HepG2 (cell line): ENCODE results near the gene RCC2. TPM values are rescaled to one million over a fixed set of nuclear protein-coding genes. Genes with fewer than 3 reads are reported as not detected.

Source experiments
- ATAC-seq: fragments of 200-7000 bp; cut with Tn5 transposase; 3 replicates; pipeline ENCODE4 v1.9.1; 2020; ENCODE audit warnings: mild to moderate bottlenecking, moderate library complexity
- BruUV-seq: library from RNA; stranded (reverse); fragments of 400-500 nt; replicated peaks from 2 replicates; lab custom pipeline; 2021; lab: Mats Ljungman, UMichigan
- CTCF ChIA-PET: fragments of 300-600 bp; formaldehyde crosslinking; extraction: SDS; loops from one replicate; lab custom pipeline; 2021; ENCODE audit warnings: low total read pairs, inconsistent platforms, low intra/inter-chr PET ratio; lab: Yijun Ruan, JAX
- POLR2A ChIA-PET: fragments of 350-600 bp; sonication (Branson Sonifier 250); formaldehyde crosslinking; loops from one replicate; lab custom pipeline; 2020; ENCODE audit warnings: antibody characterized with exemption, inconsistent platforms; lab: Yijun Ruan, JAX
- DNase-seq: peaks from one replicate; pipeline ENCODE4 v3.0.0-alpha.2; 2015; ENCODE audit warnings: low spot score
- FAIRE-seq: peaks from 3 replicates; lab custom pipeline; 2011; peaks lifted over from hg19 to GRCh38; lab: Jason Lieb, UNC
- H2AFZ ChIP-seq: one replicate; pipeline ENCODE4 v1.6.1; 2011; ENCODE audit warnings: low read length, inconsistent platforms
- H3K27ac ChIP-seq: fragments of 300-600 bp; 3 replicates; pipeline ENCODE4 v1.8.0; 2011; ENCODE audit warnings: mixed run types, mild to moderate bottlenecking, mixed read lengths, low read length, inconsistent platforms; ENCODE audit not compliant: insufficient read depth; ENCODE audit errors: extremely low read length
- H3K27me3 ChIP-seq, 2 experiments: fragments of 200-600 bp in 1 of 2; 2 replicates in 1 of 2; 3 replicates in 1 of 2; pipeline versions ENCODE4 v1.6.0 to v1.8.0; 2011; ENCODE audit warnings: low read length in 2 of 2, mild to moderate bottlenecking in 2 of 2, moderate library complexity in 2 of 2, inconsistent platforms in 1 of 2; ENCODE audit not compliant: insufficient read depth in 2 of 2, control insufficient read depth in 1 of 2
- H3K36me3 ChIP-seq, 2 experiments: fragments of 200-600 bp in 1 of 2; replicated peaks in 1 of 2; 2 replicates in 1 of 2; 3 replicates in 1 of 2; pipeline versions ENCODE4 v1.5.1 to v1.8.0; 2011; ENCODE audit warnings: low read length in 2 of 2, inconsistent platforms in 1 of 2; ENCODE audit not compliant: insufficient read depth in 2 of 2, control insufficient read depth in 1 of 2
- H3K4me1 ChIP-seq: 2 replicates; pipeline ENCODE4 v1.5.1; 2012; ENCODE audit warnings: low read length, inconsistent platforms; ENCODE audit not compliant: insufficient read depth
- H3K4me2 ChIP-seq: 2 replicates; pipeline ENCODE4 v1.6.0; 2011; ENCODE audit warnings: low read depth, low read length, inconsistent platforms
- H3K4me3 ChIP-seq, 3 experiments: fragments of 200-600 bp in 1 of 3; sonication (generic), shearing (Covaris generic) in 1 of 3; replicated peaks in 1 of 3; 2 replicates each; pipeline ENCODE4 v1.5.1; 2011 to 2016; ENCODE audit warnings: low read length in 3 of 3, inconsistent platforms in 2 of 3, low read depth in 2 of 3, mild to moderate bottlenecking in 2 of 3, control low read depth in 1 of 3, mixed read lengths in 1 of 3; ENCODE audit not compliant: insufficient read depth in 1 of 3
- H3K79me2 ChIP-seq: one replicate; pipeline ENCODE4 v1.6.1; 2011; ENCODE audit warnings: low read length, inconsistent platforms; ENCODE audit not compliant: insufficient read depth
- H3K9ac ChIP-seq: 2 replicates; pipeline ENCODE4 v1.6.0; 2011; ENCODE audit warnings: mild to moderate bottlenecking, low read depth, low read length, inconsistent platforms; ENCODE audit not compliant: insufficient read depth
- H3K9me3 ChIP-seq: 2 replicates; pipeline ENCODE4 v1.5.1; 2012; ENCODE audit warnings: mild to moderate bottlenecking, low read length
- H4K20me1 ChIP-seq: 2 replicates; pipeline ENCODE4 v1.6.0; 2011; ENCODE audit warnings: inconsistent platforms, mild to moderate bottlenecking, low read length, moderate library complexity; ENCODE audit not compliant: insufficient read depth
- CBFB ChIP-seq: sonication (generic); formaldehyde crosslinking; IDR thresholded peaks from 2 replicates; pipeline ENCODE4 v1.4.0; 2020; ENCODE audit warnings: missing genetic modification reagents
- HNF1A ChIP-seq, 2 experiments: sonication (generic) in 1 of 2; formaldehyde crosslinking in 1 of 2; IDR thresholded peaks; 2 replicates each; pipeline versions ENCODE4 v1.4.0 to v1.6.1; 2016 to 2020; ENCODE audit warnings: borderline replicate concordance in 1 of 2, low read depth in 1 of 2, mild to moderate bottlenecking in 1 of 2, missing genetic modification reagents in 1 of 2
- MTF1 ChIP-seq: sonication (generic); formaldehyde crosslinking; IDR thresholded peaks from 2 replicates; pipeline ENCODE4 v1.5.0; 2020; ENCODE audit warnings: missing genetic modification reagents
- ZBTB3 ChIP-seq: sonication (generic); formaldehyde crosslinking; IDR thresholded peaks from 2 replicates; pipeline ENCODE4 v1.4.0; 2020; ENCODE audit warnings: low read depth, mild to moderate bottlenecking, moderate library complexity, missing genetic modification reagents, borderline replicate concordance
- ZBTB40 ChIP-seq, 2 experiments: fragments of 450-650 bp in 1 of 2; sonication (generic) in 1 of 2; formaldehyde crosslinking in 1 of 2; IDR thresholded peaks; 2 replicates each; pipeline versions ENCODE4 v1.6.1 to v1.8.0; 2016 to 2022; ENCODE audit warnings: antibody characterized with exemption in 1 of 2, mild to moderate bottlenecking in 1 of 2, missing genetic modification reagents in 1 of 2
- ZMAT5 ChIP-seq: sonication (generic); formaldehyde crosslinking; IDR thresholded peaks from 2 replicates; pipeline ENCODE4 v1.5.0; 2020; ENCODE audit warnings: mild to moderate bottlenecking, low read depth, missing genetic modification reagents, borderline replicate concordance
- ZNF792 ChIP-seq: IDR thresholded peaks from 2 replicates; pipeline ENCODE4 v1.6.1; 2016
- WGBS: methylation state at CpG from one replicate; pipeline ENCODE4 v1.1.6; 2017; ENCODE audit warnings: low lambda C conversion rate; 5-methylcytosine and 5-hydroxymethylcytosine counted together
- in situ Hi-C: cut with HindIII; loops from 2 replicates; pipeline ENCODE4 v1.10.0; 2017; ENCODE audit warnings: low pct_unique_long_range_greater_than_20kb; ENCODE audit not compliant: extremely low pct_ligation_motif_present
- intact Hi-C: fragments of 100-400 bp; cut with micrococcal nuclease; formaldehyde crosslinking; loops from one replicate; pipeline ENCODE4 v1.10.0; 2022; ENCODE audit not compliant: unreplicated experiment
- polyA plus RNA-seq, 8 experiments: library from polyadenylated mRNA; depleted of rRNA in 3 of 8; stranded (reverse) in 7 of 8; unstranded in 1 of 8; fragments of >200 nt; fragmentation: Illumina TruSeq in 4 of 8; extraction: Trizol in 4 of 8; gene quantifications; 2 replicates each; pipeline versions ENCODE4 v1.2.1 to v1.2.3, GENCODE V29; 2011 to 2016; ENCODE audit warnings: low read depth in 4 of 8, missing spikeins in 1 of 8, mixed read lengths in 1 of 8; ENCODE audit not compliant: insufficient read depth in 1 of 8
- total RNA-seq, 5 experiments: library from RNA; depleted of rRNA; stranded (reverse); fragments of >200 nt; fragmentation: Illumina TruSeq; extraction: Trizol; gene quantifications; 2 replicates each; pipeline ENCODE4 v1.2.3, GENCODE V29; 2016; ENCODE audit warnings: low read depth in 1 of 5

Gene RCC2
- total and polyA plus RNA-seq, 2 of the 13 experiments (the other 11 are each of a cell fraction or from before 2014, with no cell fraction given), result 20.5 to 55.8 TPM

GRCh38 chr1:17381161-17381560, 58.3 kb downstream of the RCC2 start:
- no peak overlapping the region for H2AFZ ChIP-seq
- no peaks in the 10 kb centered on the region for H3K36me3 ChIP-seq
- H3K79me2 ChIP-seq, result no peaks in the 10 kb centered on the region
- no peaks in the 10 kb centered on the region for H3K9me3 ChIP-seq
- H3K27ac ChIP-seq, result no peak overlapping the region
- no peak overlapping the region for H3K4me3 ChIP-seq
- FAIRE-seq, result no peak
- BruUV-seq, result no TSS peak
- no peak for DNase-seq
- H4K20me1 ChIP-seq, result no peaks in the 10 kb centered on the region
- POLR2A ChIA-PET, result no interaction called here
- H3K4me1 ChIP-seq, result no peaks in the 10 kb centered on the region
- H3K27me3 ChIP-seq, result peaks cover 8 to 72% of the 10 kb centered on the region in 2 experiments; a peak in 4 of 5 replicates
- CTCF ChIA-PET, result no interaction called here
- H3K4me2 ChIP-seq, result no peak overlapping the region
- WGBS, result 50% methylated on average over 2 of the region's 2 CpGs
- intact Hi-C loops, result no loop called here
- in situ Hi-C loops, result no loop called here
- no peak for ATAC-seq
- H3K9ac ChIP-seq, result no peak overlapping the region
- TF ChIP-seq MTF1 (CRISPR knock-in tag) (no peak), ZBTB3 (CRISPR knock-in tag) (no peak), ZMAT5 (no peak), ZBTB40 (IDR thresholded peaks at IDR 0.05) (no peak), ZBTB40 (CRISPR knock-in tag; IDR thresholded peaks at IDR 0.05) (no peak), HNF1A (IDR thresholded peaks at IDR 0.05; ENCODE audit: low read depth) (no peak), HNF1A (CRISPR knock-in tag; IDR thresholded peaks at IDR 0.05; ENCODE audit: borderline replicate concordance) (no peak), CBFB (CRISPR knock-in tag) (no peak), ZNF792 (no peak)
